Mesothelial cell of epicardium (in vitro differentiated cells): ENCODE measurements around the gene TLE3. TPM values are rescaled to one million over a fixed set of nuclear protein-coding genes. Genes with fewer than 3 reads are reported as not detected.

Experiments
- DNase-seq, 2 experiments: peaks; one replicate each; pipeline ENCODE4 v3.0.0; 2021; ENCODE audit warnings: low spot score in 2 of 2; ENCODE audit not compliant: unreplicated experiment in 2 of 2
- H3K27ac Mint-ChIP-seq: 2 replicates; pipeline ENCODE4 v1.8.0; 2021; ENCODE audit warnings: mixed read lengths
- H3K27me3 Mint-ChIP-seq: 2 replicates; pipeline ENCODE4 v1.8.0; 2021; ENCODE audit warnings: low read depth, mixed read lengths
- H3K36me3 Mint-ChIP-seq: 2 replicates; pipeline ENCODE4 v1.8.0; 2021; ENCODE audit warnings: mixed read lengths
- H3K4me1 Mint-ChIP-seq: 2 replicates; pipeline ENCODE4 v1.8.0; 2021; ENCODE audit warnings: mixed read lengths
- H3K4me3 Mint-ChIP-seq: 2 replicates; pipeline ENCODE4 v1.8.0; 2021; ENCODE audit warnings: mild to moderate bottlenecking, moderate library complexity, mixed read lengths
- H3K9me3 Mint-ChIP-seq: 2 replicates; pipeline ENCODE4 v1.8.0; 2021; ENCODE audit warnings: mixed read lengths
- CTCF ChIP-seq: fragments of 200-600 bp; sonication (generic); IDR thresholded peaks from one replicate; pipeline ENCODE4 v1.5.0; 2021; ENCODE audit warnings: antibody characterized with exemption; ENCODE audit not compliant: unreplicated experiment
- total RNA-seq: library from RNA; stranded (reverse); gene quantifications from 3 replicates; pipeline ENCODE4 v1.2.1, GENCODE V29; 2021

Gene TLE3
- total RNA-seq, 1 donor from 2014 or later, result 165 TPM

GRCh38 chr15:70066004-70066403, 31.7 kb downstream of the TLE3 start:
- Mint-ChIP-seq H3K9me3 (no peaks in the 10 kb centered on the region), H3K36me3 (peaks cover 49% of the 10 kb centered on the region), H3K4me3 (no peak overlapping the region), H3K27ac (no peak overlapping the region), H3K27me3 (no peaks in the 10 kb centered on the region), H3K4me1 (peaks cover 46% of the 10 kb centered on the region)
- no peak for DNase-seq
- TF ChIP-seq CTCF, result no peak

GRCh38 chr15:70065006-70065722, 32.6 kb downstream of the TLE3 start:
- Mint-ChIP-seq H3K27me3 (peaks cover 2% of the 10 kb centered on the region), H3K36me3 (peaks cover 48% of the 10 kb centered on the region), H3K27ac (no peak overlapping the region), H3K4me3 (no peak overlapping the region), H3K9me3 (no peaks in the 10 kb centered on the region), H3K4me1 (peaks cover 48% of the 10 kb centered on the region)
- DNase-seq, result no peak
- no peak for TF ChIP-seq CTCF

- H3K27me3 Mint-ChIP-seq, result peaks cover 2% of the 10 kb centered on the region
- H3K9me3 Mint-ChIP-seq, result no peaks in the 10 kb centered on the region
- H3K4me1 Mint-ChIP-seq, result peaks cover 48% of the 10 kb centered on the region
- H3K27ac Mint-ChIP-seq, result peak overlapping the region; percentile 22
- DNase-seq, result no peak
- H3K4me3 Mint-ChIP-seq, result no peak overlapping the region
- no peak for TF ChIP-seq CTCF
- H3K36me3 Mint-ChIP-seq, result peaks cover 48% of the 10 kb centered on the region
These were observed 33.3 kb downstream of the TLE3 start for GRCh38 chr15:70064441-70064840.

- no peak for DNase-seq
- peaks cover 49% of the 10 kb centered on the region for H3K36me3 Mint-ChIP-seq
- TF ChIP-seq CTCF, result no peak
- no peak overlapping the region for H3K4me3 Mint-ChIP-seq
- H3K27me3 Mint-ChIP-seq, result peaks cover 2% of the 10 kb centered on the region
- H3K27ac Mint-ChIP-seq, result peak overlapping the region; percentile 71
- peaks cover 48% of the 10 kb centered on the region for H3K4me1 Mint-ChIP-seq
- no peaks in the 10 kb centered on the region for H3K9me3 Mint-ChIP-seq
These were observed 33.7 kb downstream of the TLE3 start for GRCh38 chr15:70063980-70064379.

- peaks cover 49% of the 10 kb centered on the region for H3K36me3 Mint-ChIP-seq
- H3K27me3 Mint-ChIP-seq, result peaks cover 2% of the 10 kb centered on the region
- no peak for DNase-seq
- peaks cover 48% of the 10 kb centered on the region for H3K4me1 Mint-ChIP-seq
- no peak overlapping the region for H3K4me3 Mint-ChIP-seq
- peak overlapping the region; percentile 71 for H3K27ac Mint-ChIP-seq
- no peaks in the 10 kb centered on the region for H3K9me3 Mint-ChIP-seq
- no peak for TF ChIP-seq CTCF
These were observed 34.3 kb downstream of the TLE3 start for GRCh38 chr15:70063261-70063925.
